SK-N-SH (cell line): ENCODE results near the gene CHRM4. TPM values are rescaled to one million over a fixed set of nuclear protein-coding genes. Genes with fewer than 3 reads are reported as not detected.

Source experiments
- CTCF ChIA-PET: fragments of 300-600, 350-600 bp; formaldehyde crosslinking; extraction: SDS; loops from one replicate; lab custom pipeline; 2021; lab: Yijun Ruan, JAX
- POLR2A ChIA-PET: fragments of 350-600 bp; sonication (Branson Sonifier 250); formaldehyde crosslinking; extraction: SDS; loops from one replicate; lab custom pipeline; 2020; ENCODE audit warnings: antibody characterized with exemption, inconsistent platforms; lab: Yijun Ruan, JAX
- DNase-seq: peaks from one replicate; pipeline ENCODE4 v3.0.0; 2012
- H2AFZ ChIP-seq: fragments of 200-600 bp; sonication (generic); 2 replicates; pipeline ENCODE4 v1.8.1; 2016; ENCODE audit warnings: antibody characterized with exemption, mild to moderate bottlenecking, low read depth
- H3F3A ChIP-seq: fragments of 200-600 bp; sonication (generic); replicated peaks from 2 replicates; pipeline ENCODE3; 2016; ENCODE audit warnings: antibody characterized with exemption, mild to moderate bottlenecking; ENCODE audit not compliant: insufficient read depth
- H3K27ac ChIP-seq, 2 experiments: fragments of 200-500 bp in 1 of 2; fragments of 200-600 bp in 1 of 2; sonication (Bioruptor generic) in 1 of 2; sonication (generic), shearing (Covaris generic) in 1 of 2; 2 replicates each; pipeline versions ENCODE4 v1.5.1 to v1.6.1; 2014 to 2016; ENCODE audit warnings: low read depth in 2 of 2, inconsistent platforms in 1 of 2, low read length in 1 of 2, mild to moderate bottlenecking in 1 of 2, mixed read lengths in 1 of 2
- H3K27me3 ChIP-seq: fragments of 200-600 bp; sonication (generic), shearing (Covaris generic); 2 replicates; pipeline ENCODE4 v1.6.1; 2016; ENCODE audit warnings: mixed run types; ENCODE audit not compliant: insufficient read depth
- H3K36me3 ChIP-seq, 2 experiments: fragments of 200-500 bp in 1 of 2; fragments of 200-600 bp in 1 of 2; sonication (Bioruptor generic) in 1 of 2; sonication (generic) in 1 of 2; replicated peaks in 1 of 2; 2 replicates each; pipeline versions ENCODE3 to v1.5.1; 2014 to 2016; ENCODE audit warnings: low read length in 1 of 2, mild to moderate bottlenecking in 1 of 2; ENCODE audit not compliant: insufficient read depth in 2 of 2, control insufficient read depth in 1 of 2
- H3K4me1 ChIP-seq, 2 experiments: fragments of 200-500 bp in 1 of 2; fragments of 200-600 bp in 1 of 2; sonication (Bioruptor generic) in 1 of 2; sonication (generic), shearing (Covaris generic) in 1 of 2; 2 replicates each; pipeline versions ENCODE4 v1.5.1 to v1.6.1; 2014 to 2016; ENCODE audit warnings: low read depth in 1 of 2, low read length in 1 of 2, mixed run types in 1 of 2; ENCODE audit not compliant: insufficient read depth in 2 of 2, control insufficient read depth in 1 of 2
- H3K4me2 ChIP-seq: fragments of 200-600 bp; sonication (generic), shearing (Covaris generic); 2 replicates; pipeline ENCODE4 v1.6.1; 2017; ENCODE audit warnings: mixed run types
- H3K4me3 ChIP-seq, 2 experiments: fragments of 200-500 bp in 1 of 2; fragments of 200-600 bp in 1 of 2; sonication (Bioruptor generic) in 1 of 2; sonication (generic), shearing (Covaris generic) in 1 of 2; 2 replicates each; pipeline versions ENCODE4 v1.5.1 to v1.8.1; 2014 to 2016; ENCODE audit warnings: low read depth in 2 of 2, inconsistent platforms in 1 of 2, low read length in 1 of 2, mild to moderate bottlenecking in 1 of 2, mixed read lengths in 1 of 2, moderate library complexity in 1 of 2
- H3K79me2 ChIP-seq: fragments of 200-600 bp; sonication (generic); 2 replicates; pipeline ENCODE4 v1.8.1; 2017; ENCODE audit warnings: mild to moderate bottlenecking; ENCODE audit not compliant: insufficient read depth
- H3K9ac ChIP-seq: fragments of 200-600 bp; sonication (generic); 2 replicates; pipeline ENCODE4 v1.6.1; 2017; ENCODE audit warnings: mixed run types
- H3K9me2 ChIP-seq: fragments of 200-600 bp; sonication (generic); 2 replicates; pipeline ENCODE4 v1.6.1; 2017; ENCODE audit warnings: mixed run types
- H3K9me3 ChIP-seq: fragments of 200-600 bp; sonication (generic); 2 replicates; pipeline ENCODE4 v1.6.1; 2017; ENCODE audit warnings: mixed run types, mild to moderate bottlenecking, moderate library complexity
- H4K20me1 ChIP-seq: fragments of 200-600 bp; sonication (generic); 2 replicates; pipeline ENCODE4 v1.6.1; 2017; ENCODE audit warnings: mild to moderate bottlenecking, mixed run types; ENCODE audit not compliant: insufficient read depth
- CHD2 ChIP-seq: fragments of 150-350 bp; IDR thresholded peaks from 2 replicates; pipeline ENCODE4 v1.6.1; 2018; ENCODE audit warnings: low read length; ENCODE audit not compliant: partially characterized antibody
- ELF1 ChIP-seq: IDR thresholded peaks from 2 replicates; pipeline ENCODE4 v1.4.0; 2012
- EP300 ChIP-seq, 2 experiments: IDR thresholded peaks; 2 replicates each; pipeline versions ENCODE4 v1.4.0 to v1.6.1; 2012; ENCODE audit warnings: borderline replicate concordance in 1 of 2, low read depth in 1 of 2, low read length in 1 of 2
- FOSL2 ChIP-seq: IDR thresholded peaks from 2 replicates; pipeline ENCODE4 v1.4.0; 2012; ENCODE audit warnings: low read depth, mild to moderate bottlenecking, moderate library complexity, borderline replicate concordance
- FOXJ3 ChIP-seq: sonication (generic); formaldehyde crosslinking; IDR thresholded peaks from 2 replicates; pipeline ENCODE4 v1.5.1; 2020; ENCODE audit warnings: mild to moderate bottlenecking, missing genetic modification reagents
- GABPA ChIP-seq: IDR thresholded peaks from 2 replicates; pipeline ENCODE4 v1.4.0; 2012; ENCODE audit warnings: low read depth, mild to moderate bottlenecking
- MEF2A ChIP-seq: IDR thresholded peaks from 2 replicates; pipeline ENCODE4 v1.4.0; 2012; ENCODE audit warnings: low read depth, borderline replicate concordance
- MXI1 ChIP-seq: IDR thresholded peaks from 2 replicates; pipeline ENCODE4 v1.6.1; 2012; ENCODE audit warnings: mild to moderate bottlenecking, low read depth, low read length, improper control_type of control experiment
- NFIC ChIP-seq: IDR thresholded peaks from 2 replicates; pipeline ENCODE4 v1.4.0; 2012; ENCODE audit warnings: borderline replicate concordance
- NRF1 ChIP-seq: IDR thresholded peaks from 2 replicates; pipeline ENCODE4 v1.6.1; 2012; ENCODE audit warnings: low read depth, mild to moderate bottlenecking, low read length
- RXRA ChIP-seq: IDR thresholded peaks from 2 replicates; pipeline ENCODE4 v1.4.0; 2012; ENCODE audit warnings: low read depth, mild to moderate bottlenecking, borderline replicate concordance
- SIN3A ChIP-seq: IDR thresholded peaks from 2 replicates; pipeline ENCODE4 v1.6.1; 2012; ENCODE audit warnings: low read depth, mild to moderate bottlenecking, low read length, moderate library complexity, borderline replicate concordance
- TCF12 ChIP-seq: IDR thresholded peaks from 2 replicates; pipeline ENCODE4 v1.4.0; 2012
- TEAD4 ChIP-seq: IDR thresholded peaks from 2 replicates; pipeline ENCODE4 v1.4.0; 2012; ENCODE audit warnings: mild to moderate bottlenecking, borderline replicate concordance; ENCODE audit not compliant: insufficient read depth
- YY1 ChIP-seq: IDR thresholded peaks from 2 replicates; pipeline ENCODE4 v1.4.0; 2012; ENCODE audit warnings: low read depth, mild to moderate bottlenecking
- WGBS: methylation state at CpG from one replicate; pipeline ENCODE4 v1.1.6; 2017; ENCODE audit warnings: low lambda C conversion rate; 5-methylcytosine and 5-hydroxymethylcytosine counted together
- polyA plus RNA-seq, 3 experiments: library from polyadenylated mRNA; depleted of rRNA; stranded (reverse); fragments of >200 nt; gene quantifications; 2 replicates each; pipeline ENCODE4 v1.2.3, GENCODE V29; 2012
- TF ChIP-seq, protein P1 (sequence below): IDR thresholded peaks from 2 replicates; pipeline ENCODE4; 2012
- TF ChIP-seq, protein P2 (sequence below): IDR thresholded peaks from 2 replicates; pipeline ENCODE4 v1.4.0; 2012; ENCODE audit warnings: low read depth, borderline replicate concordance
- TF ChIP-seq, protein P3 (sequence below): IDR thresholded peaks from 2 replicates; pipeline ENCODE4 v1.4.0; 2012; ENCODE audit warnings: low read depth
- TF ChIP-seq, protein P4 (sequence below): IDR thresholded peaks from 2 replicates; pipeline ENCODE4 v1.6.1; 2012; ENCODE audit warnings: mild to moderate bottlenecking, low read depth, low read length, moderate library complexity

The CHRM4 gene
- polyA plus RNA-seq, 1 of the 3 experiments (the other 2 are of a cell fraction), result 0.26 TPM

DNA sequence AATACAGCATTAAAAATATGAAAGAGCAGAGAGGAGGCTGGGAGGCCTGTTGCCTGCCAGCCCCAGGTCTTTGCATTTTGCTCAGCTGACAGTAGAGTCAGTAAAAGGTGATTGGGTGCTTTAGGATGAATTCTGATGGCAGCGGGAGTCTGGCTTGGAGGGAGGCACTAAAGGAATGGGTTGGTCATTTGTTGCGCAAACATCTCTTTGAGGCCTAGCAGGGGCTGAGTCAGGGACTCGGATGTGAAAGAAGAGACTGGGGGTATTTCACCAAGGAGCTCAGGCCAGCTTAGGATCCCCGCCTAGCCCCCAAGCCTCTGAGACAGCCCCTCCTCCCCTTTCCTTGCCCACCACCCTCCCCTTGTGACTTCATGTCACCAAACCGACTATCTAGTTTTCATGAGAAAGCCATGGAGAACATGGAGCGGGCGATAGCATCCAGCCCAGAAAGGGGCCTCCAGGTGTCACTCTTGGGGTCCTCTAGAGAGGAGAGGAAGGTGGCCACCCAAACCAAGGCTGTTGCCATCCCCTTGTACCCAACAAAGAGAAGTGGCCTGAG lies 34.6 kb downstream of the CHRM4 start:
- peaks cover 85% of the 10 kb centered on the region for H3K79me2 ChIP-seq
- POLR2A ChIA-PET, result no interaction called here
- H2AFZ ChIP-seq, result no peak overlapping the region

DNA sequence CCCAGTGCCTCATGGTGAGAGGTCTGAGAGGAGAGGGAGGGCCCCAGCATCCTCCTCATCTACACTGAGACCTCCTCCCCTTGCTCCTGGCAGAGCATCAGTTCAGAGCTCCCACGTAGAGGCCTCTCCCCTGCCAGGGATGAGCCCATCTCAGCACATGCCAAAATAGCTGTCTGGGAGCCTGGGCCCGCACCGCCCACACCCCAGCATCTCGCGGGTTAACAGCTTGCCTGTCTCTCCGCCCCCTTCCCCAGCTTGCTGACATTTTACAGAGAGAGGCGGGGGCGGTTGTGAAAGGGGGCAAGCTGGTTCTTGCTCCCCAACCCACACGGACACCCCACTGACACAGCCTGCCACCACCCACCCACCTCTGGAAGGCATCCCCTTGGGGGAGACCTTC lies 37.9 kb downstream of the CHRM4 start:
- Histone ChIP-seq H2AFZ (no peak overlapping the region), H3K4me3 (no peak overlapping the region), H3K27ac (no peak overlapping the region), H3K4me2 (no peak overlapping the region), H3K27me3 (no peaks in the 10 kb centered on the region), H3K36me3 (peaks cover 3 to 5% of the 10 kb centered on the region in 2 experiments), H4K20me1 (peaks cover 27% of the 10 kb centered on the region; the same call in 1 of the 2 replicates), H3F3A (no peaks in the 10 kb centered on the region), H3K9me2 (no peaks in the 10 kb centered on the region), H3K9ac (no peak overlapping the region), H3K79me2 (peaks cover 91% of the 10 kb centered on the region), H3K4me1 (peaks cover 5 to 14% of the 10 kb centered on the region in 2 experiments; a peak in 3 of 4 replicates), H3K9me3 (no peaks in the 10 kb centered on the region)
- WGBS, result 83% methylated on average over 8 of the region's 9 CpGs
- CTCF ChIA-PET, result interaction anchor here (0.6 to 17.7 kb wide), 6 partner anchors 11 to 38 kb away, joined by 3 to 423 read pairs (median 5); partner anchors contain the start of gene CHRM4
- POLR2A ChIA-PET, result no interaction called here
- DNase-seq, result no peak
- TF ChIP-seq SIN3A, result no peak
- TF ChIP-seq GABPA, result no peak
- TF ChIP-seq, protein P1, sequence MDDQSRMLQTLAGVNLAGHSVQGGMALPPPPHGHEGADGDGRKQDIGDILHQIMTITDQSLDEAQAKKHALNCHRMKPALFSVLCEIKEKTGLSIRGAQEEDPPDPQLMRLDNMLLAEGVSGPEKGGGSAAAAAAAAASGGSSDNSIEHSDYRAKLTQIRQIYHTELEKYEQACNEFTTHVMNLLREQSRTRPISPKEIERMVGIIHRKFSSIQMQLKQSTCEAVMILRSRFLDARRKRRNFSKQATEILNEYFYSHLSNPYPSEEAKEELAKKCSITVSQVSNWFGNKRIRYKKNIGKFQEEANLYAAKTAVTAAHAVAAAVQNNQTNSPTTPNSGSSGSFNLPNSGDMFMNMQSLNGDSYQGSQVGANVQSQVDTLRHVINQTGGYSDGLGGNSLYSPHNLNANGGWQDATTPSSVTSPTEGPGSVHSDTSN, result no peak
- no peak for TF ChIP-seq TEAD4
- TF ChIP-seq ELF1, result no peak
- no peak for TF ChIP-seq TCF12
- TF ChIP-seq, protein P2, sequence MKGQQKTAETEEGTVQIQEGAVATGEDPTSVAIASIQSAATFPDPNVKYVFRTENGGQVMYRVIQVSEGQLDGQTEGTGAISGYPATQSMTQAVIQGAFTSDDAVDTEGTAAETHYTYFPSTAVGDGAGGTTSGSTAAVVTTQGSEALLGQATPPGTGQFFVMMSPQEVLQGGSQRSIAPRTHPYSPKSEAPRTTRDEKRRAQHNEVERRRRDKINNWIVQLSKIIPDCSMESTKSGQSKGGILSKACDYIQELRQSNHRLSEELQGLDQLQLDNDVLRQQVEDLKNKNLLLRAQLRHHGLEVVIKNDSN, result no peak
- TF ChIP-seq MXI1, result no peak
- TF ChIP-seq NFIC, result no peak
- TF ChIP-seq NRF1, result no peak
- TF ChIP-seq CHD2, result no peak
- no peak for TF ChIP-seq FOXJ3 (CRISPR knock-in tag)

More for the DNA sequence above, 34.6 kb downstream of the CHRM4 start:
- H3K36me3 ChIP-seq, result peaks cover 2 to 3% of the 10 kb centered on the region in 2 experiments
- no peak overlapping the region for H3K4me2 ChIP-seq
- no peaks in the 10 kb centered on the region for H3K9me2 ChIP-seq
- H3K4me3 ChIP-seq, result no peak overlapping the region
- peaks cover 10% of the 10 kb centered on the region; the same call in 1 of the 2 replicates for H4K20me1 ChIP-seq
- H3K9me3 ChIP-seq, result no peaks in the 10 kb centered on the region
- DNase-seq, result no peak
- TF ChIP-seq ELF1, result no peak
- no peak for TF ChIP-seq EP300 (IDR thresholded peaks at IDR 0.05; ENCODE audit: borderline replicate concordance in 1 of 2, low read depth in 1 of 2, low read length in 1 of 2)
- TF ChIP-seq YY1, result no peak
- TF ChIP-seq TCF12, result no peak
- no peak for TF ChIP-seq NRF1
- no peak for TF ChIP-seq MEF2A
- no peak for TF ChIP-seq MXI1
- no peak for TF ChIP-seq NFIC
- TF ChIP-seq, protein P3, sequence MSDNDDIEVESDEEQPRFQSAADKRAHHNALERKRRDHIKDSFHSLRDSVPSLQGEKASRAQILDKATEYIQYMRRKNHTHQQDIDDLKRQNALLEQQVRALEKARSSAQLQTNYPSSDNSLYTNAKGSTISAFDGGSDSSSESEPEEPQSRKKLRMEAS, result no peak
- TF ChIP-seq, protein P4, sequence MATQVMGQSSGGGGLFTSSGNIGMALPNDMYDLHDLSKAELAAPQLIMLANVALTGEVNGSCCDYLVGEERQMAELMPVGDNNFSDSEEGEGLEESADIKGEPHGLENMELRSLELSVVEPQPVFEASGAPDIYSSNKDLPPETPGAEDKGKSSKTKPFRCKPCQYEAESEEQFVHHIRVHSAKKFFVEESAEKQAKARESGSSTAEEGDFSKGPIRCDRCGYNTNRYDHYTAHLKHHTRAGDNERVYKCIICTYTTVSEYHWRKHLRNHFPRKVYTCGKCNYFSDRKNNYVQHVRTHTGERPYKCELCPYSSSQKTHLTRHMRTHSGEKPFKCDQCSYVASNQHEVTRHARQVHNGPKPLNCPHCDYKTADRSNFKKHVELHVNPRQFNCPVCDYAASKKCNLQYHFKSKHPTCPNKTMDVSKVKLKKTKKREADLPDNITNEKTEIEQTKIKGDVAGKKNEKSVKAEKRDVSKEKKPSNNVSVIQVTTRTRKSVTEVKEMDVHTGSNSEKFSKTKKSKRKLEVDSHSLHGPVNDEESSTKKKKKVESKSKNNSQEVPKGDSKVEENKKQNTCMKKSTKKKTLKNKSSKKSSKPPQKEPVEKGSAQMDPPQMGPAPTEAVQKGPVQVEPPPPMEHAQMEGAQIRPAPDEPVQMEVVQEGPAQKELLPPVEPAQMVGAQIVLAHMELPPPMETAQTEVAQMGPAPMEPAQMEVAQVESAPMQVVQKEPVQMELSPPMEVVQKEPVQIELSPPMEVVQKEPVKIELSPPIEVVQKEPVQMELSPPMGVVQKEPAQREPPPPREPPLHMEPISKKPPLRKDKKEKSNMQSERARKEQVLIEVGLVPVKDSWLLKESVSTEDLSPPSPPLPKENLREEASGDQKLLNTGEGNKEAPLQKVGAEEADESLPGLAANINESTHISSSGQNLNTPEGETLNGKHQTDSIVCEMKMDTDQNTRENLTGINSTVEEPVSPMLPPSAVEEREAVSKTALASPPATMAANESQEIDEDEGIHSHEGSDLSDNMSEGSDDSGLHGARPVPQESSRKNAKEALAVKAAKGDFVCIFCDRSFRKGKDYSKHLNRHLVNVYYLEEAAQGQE, result no peak
- TF ChIP-seq, protein P2, result no peak
- no peak for TF ChIP-seq FOSL2
- TF ChIP-seq TEAD4, result no peak
- no peak for TF ChIP-seq RXRA
- peaks cover 13 to 14% of the 10 kb centered on the region in 2 experiments; a peak in 3 of 4 replicates for H3K4me1 ChIP-seq
- CTCF ChIA-PET, result interaction anchor here (0.9 to 18.0 kb wide), 5 partner anchors 7 to 41 kb away, joined by 3 to 423 read pairs (median 3); partner anchors contain the start of gene DGKZ
- no peaks in the 10 kb centered on the region for H3F3A ChIP-seq
- no peak overlapping the region for H3K27ac ChIP-seq
- 94% methylated on average over 6 of the region's 7 CpGs for WGBS
- H3K27me3 ChIP-seq, result no peaks in the 10 kb centered on the region
- H3K9ac ChIP-seq, result no peak overlapping the region
